HUES64 (cell line): Measurements from ENCODE around the gene RELA.

ENCODE experiments used
- H3K27ac ChIP-seq: 2 replicates; pipeline ENCODE4 v1.7.0; 2013; ENCODE audit warnings: low read depth, low read length, inconsistent platforms
- H3K27me3 ChIP-seq: 2 replicates; pipeline ENCODE4 v1.6.1; 2013; ENCODE audit warnings: mild to moderate bottlenecking, low read length; ENCODE audit not compliant: insufficient read depth
- H3K36me3 ChIP-seq: 2 replicates; pipeline ENCODE4 v1.6.1; 2013; ENCODE audit warnings: mild to moderate bottlenecking, low read length; ENCODE audit not compliant: insufficient read depth
- H3K4me1 ChIP-seq: 2 replicates; pipeline ENCODE4 v1.6.1; 2013; ENCODE audit warnings: mild to moderate bottlenecking, low read length, moderate library complexity; ENCODE audit not compliant: insufficient read depth
- H3K4me3 ChIP-seq: 2 replicates; pipeline ENCODE4 v1.5.1; 2013; ENCODE audit warnings: mild to moderate bottlenecking, low read length, moderate library complexity
- H3K9ac ChIP-seq: 2 replicates; pipeline ENCODE4 v1.6.1; 2013; ENCODE audit warnings: mild to moderate bottlenecking, low read depth, low read length
- H3K9me3 ChIP-seq: 2 replicates; pipeline ENCODE4 v1.6.1; 2013; ENCODE audit warnings: low read depth, low read length; ENCODE audit not compliant: insufficient read depth
- WGBS: fragments of 150-250, 120-280 bp; methylation state at CpG from one replicate; pipeline ENCODE4 v1.1.7; 2013; ENCODE audit warnings: missing lambda C conversion rate; 5-methylcytosine and 5-hydroxymethylcytosine counted together

The RELA gene

DNA sequence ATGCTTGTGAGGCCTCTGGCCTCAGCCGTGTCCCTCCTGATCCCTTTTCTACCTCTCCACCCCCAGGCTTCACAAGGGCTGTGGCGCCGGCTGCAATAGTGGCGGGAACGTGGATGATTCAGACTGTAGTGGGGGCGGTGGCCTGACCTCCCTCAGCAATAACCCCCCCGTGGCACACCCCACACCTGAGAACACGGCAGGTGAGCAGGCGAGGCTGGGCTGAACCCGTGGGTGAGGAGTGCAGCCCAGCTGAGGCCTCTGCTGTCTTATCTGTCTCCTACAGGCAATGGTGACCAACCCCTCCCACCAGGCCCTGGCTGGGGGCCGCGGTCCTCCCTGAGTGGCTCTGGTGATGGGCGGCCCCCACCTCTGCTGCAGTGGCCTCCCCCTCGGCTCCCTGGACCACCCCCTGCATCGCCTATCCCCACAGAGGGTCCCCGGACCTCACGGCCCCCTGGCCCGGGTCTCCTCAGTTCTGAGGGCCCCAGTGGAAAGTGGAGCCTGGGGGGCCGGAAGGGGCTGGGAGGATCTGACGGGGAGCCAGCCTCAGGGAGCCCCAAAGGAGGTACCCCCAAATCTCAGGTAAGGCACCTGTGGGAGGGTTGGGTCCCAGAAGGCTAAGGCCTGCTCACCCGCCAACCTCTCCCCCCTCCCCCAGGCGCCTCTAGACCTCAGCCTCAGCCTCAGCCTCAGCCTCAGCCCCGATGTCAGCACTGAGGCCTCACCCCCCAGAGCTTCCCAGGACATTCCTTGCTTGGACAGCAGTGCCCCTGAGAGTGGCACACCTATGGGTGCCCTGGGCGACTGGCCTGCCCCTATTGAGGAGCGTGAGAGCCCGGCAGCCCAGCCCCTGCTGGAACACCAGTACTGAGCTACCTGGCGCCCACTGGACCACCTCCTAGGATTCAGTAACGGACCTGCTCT, 26.3 kb downstream of the RELA start:
- H3K27ac ChIP-seq: peak overlapping the region; percentile 41; the same call in 1 of the 2 replicates
- 93% methylated on average over 28 of the region's 28 CpGs for WGBS
- H3K4me1 ChIP-seq: peaks cover 10% of the 10 kb centered on the region
- peaks cover 49% of the 10 kb centered on the region for H3K36me3 ChIP-seq
- no peaks in the 10 kb centered on the region for H3K9me3 ChIP-seq
- no peak overlapping the region for H3K4me3 ChIP-seq
- no peak overlapping the region for H3K9ac ChIP-seq
- H3K27me3 ChIP-seq: no peaks in the 10 kb centered on the region

DNA sequence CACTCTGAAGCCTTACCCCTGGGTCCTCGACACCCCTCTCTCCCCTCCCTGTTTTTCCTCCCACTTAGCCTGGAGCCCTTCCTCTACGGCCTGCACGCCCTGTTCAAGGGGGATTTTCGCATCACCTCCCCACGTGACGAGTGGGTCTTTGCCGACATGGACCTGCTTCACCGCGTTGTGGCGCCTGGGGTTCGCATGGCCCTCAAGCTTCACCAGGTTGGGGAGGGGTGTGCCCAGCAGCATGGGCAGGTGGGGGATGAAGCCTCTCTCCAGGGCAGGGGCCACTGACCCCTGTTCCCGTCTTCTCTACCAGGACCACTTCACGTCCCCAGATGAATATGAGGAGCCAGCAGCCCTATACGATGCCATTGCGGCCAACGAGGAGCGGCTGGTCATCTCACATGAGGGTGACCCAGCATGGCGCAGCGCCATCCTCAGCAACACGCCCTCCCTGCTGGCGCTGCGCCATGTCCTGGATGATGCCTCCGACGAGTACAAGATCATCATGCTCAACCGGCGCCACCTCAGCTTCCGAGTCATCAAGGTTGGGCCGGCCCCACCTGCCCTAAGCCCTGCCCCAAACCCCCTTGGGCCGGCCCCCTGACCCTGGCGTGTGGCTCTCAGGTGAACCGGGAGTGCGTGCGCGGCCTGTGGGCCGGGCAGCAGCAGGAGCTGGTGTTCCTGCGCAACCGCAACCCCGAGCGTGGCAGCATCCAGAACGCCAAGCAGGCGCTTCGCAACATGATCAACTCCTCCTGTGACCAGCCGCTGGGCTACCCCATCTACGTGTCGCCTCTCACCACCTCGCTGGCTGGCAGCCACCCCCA, 27.6 kb downstream of the RELA start:
- H3K4me3 ChIP-seq: no peak overlapping the region
- H3K9ac ChIP-seq: no peak overlapping the region
- WGBS: 95% methylated on average over 46 of the region's 46 CpGs
- no peaks in the 10 kb centered on the region for H3K9me3 ChIP-seq
- no peak overlapping the region for H3K27ac ChIP-seq
- H3K36me3 ChIP-seq: peaks cover 59% of the 10 kb centered on the region
- H3K27me3 ChIP-seq: no peaks in the 10 kb centered on the region
- peaks cover 10% of the 10 kb centered on the region for H3K4me1 ChIP-seq

DNA sequence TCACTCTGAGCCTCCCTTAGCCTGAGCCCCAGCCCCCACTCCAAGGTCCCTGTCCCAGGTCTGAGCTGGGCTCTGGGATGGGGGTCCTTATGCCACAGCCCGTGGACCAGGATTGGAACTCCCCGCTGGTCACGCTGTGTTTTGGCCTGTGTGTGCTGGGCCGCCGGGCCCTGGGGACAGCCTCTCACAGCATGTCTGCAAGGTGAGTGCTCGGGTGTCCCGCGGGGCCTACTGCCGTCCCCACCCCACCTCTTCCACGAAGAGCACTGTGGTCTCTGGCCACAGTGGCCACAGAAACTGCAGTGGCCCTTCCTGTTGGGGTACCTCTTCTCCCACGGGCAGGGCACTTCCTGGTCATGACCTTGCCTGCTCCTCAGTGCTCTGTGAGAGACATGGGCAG, 28.3 kb downstream of the RELA start:
- H3K4me1 ChIP-seq: peaks cover 10% of the 10 kb centered on the region
- H3K9me3 ChIP-seq: no peaks in the 10 kb centered on the region
- H3K4me3 ChIP-seq: no peak overlapping the region
- no peak overlapping the region for H3K9ac ChIP-seq
- peaks cover 66% of the 10 kb centered on the region for H3K36me3 ChIP-seq
- no peaks in the 10 kb centered on the region for H3K27me3 ChIP-seq
- no peak overlapping the region for H3K27ac ChIP-seq
- WGBS: 94% methylated on average over 11 of the region's 11 CpGs

DNA sequence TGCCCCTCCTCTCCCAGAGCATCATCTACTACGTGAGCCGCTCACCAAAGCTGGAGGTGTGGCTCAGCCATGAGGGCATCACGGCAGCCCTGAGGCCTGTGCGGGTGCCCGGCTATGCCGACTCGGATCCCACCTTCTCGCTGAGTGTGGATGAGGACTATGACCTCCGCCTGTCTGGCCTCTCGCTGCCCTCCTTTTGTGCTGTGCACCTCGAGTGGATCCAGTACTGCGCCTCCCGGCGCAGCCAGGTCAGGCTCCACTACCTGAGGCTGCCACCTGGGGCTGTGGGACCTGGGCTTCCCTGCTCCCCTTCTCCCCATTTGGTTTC, 28.6 kb downstream of the RELA start:
- Histone ChIP-seq H3K9me3 (no peaks in the 10 kb centered on the region), H3K9ac (no peak overlapping the region), H3K4me1 (peaks cover 10% of the 10 kb centered on the region), H3K36me3 (peaks cover 69% of the 10 kb centered on the region), H3K27ac (no peak overlapping the region), H3K4me3 (no peak overlapping the region), H3K27me3 (no peaks in the 10 kb centered on the region)
- WGBS: 97% methylated on average over 14 of the region's 14 CpGs

DNA sequence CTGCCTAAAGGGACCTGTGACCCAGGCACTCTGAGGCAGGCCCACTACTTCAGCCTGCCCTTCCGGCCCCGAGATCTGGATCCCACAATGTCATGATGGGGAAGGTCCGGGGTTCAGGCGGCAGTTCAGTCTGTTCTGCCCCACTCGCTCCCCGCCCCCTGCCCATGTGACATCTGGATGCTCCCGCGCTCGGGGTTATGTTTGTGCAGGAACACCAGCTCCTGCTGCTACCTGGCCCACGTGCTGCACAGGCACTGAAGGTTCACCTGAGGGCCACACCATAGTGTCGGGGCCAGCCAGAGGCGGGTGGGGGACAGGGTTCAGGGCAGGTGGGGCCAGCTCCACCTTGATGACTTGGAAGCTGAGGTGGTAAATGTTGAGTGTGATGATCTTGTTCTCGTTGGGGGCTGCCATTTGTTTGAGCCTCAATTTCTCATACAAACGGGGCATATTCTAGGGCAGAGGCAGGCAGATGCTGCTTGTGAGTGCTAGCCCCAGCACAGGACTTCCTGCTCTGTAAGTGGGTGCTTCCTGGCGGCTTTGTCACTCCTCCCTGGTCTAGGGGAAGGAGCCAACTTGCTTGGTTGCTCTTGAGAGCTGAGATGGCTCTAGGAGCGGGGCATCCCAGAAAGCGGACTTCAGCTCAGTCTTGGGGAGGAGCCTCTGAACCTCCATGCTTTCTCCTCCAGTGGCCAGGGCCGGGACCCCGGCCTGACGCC, 29.2 kb downstream of the RELA start:
- H3K4me3 ChIP-seq: no peak overlapping the region
- no peaks in the 10 kb centered on the region for H3K9me3 ChIP-seq
- peaks cover 5% of the 10 kb centered on the region for H3K4me1 ChIP-seq
- H3K27me3 ChIP-seq: no peaks in the 10 kb centered on the region
- no peak overlapping the region for H3K9ac ChIP-seq
- 95% methylated on average over 20 of the region's 20 CpGs for WGBS
- H3K36me3 ChIP-seq: peaks cover 75% of the 10 kb centered on the region
- H3K27ac ChIP-seq: no peak overlapping the region

DNA sequence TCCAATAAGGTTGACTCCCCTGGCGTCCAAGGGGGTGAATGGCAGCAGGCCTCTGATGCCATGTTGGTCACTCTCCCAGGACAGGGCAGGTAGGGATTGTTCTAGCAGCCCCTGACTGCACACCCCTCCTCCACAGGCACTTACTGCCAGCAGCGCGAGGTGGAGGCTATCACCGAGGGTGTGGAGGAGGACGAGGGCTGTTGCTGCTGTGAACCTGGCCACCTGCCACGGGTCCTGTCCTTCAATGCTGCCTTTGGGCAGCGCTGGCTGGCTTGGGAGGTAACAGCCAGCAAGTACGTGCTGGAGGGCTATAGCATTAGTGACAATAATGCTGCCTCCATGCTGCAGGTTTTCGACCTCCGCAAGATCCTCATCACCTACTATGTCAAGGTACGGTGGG, 32.5 kb downstream of the RELA start:
- Histone ChIP-seq H3K27me3 (no peaks in the 10 kb centered on the region), H3K4me3 (no peak overlapping the region), H3K9ac (no peak overlapping the region), H3K27ac (no peak overlapping the region), H3K36me3 (peaks cover 85% of the 10 kb centered on the region), H3K9me3 (no peaks in the 10 kb centered on the region), H3K4me1 (no peaks in the 10 kb centered on the region)
- 96% methylated on average over 11 of the region's 11 CpGs for WGBS

DNA sequence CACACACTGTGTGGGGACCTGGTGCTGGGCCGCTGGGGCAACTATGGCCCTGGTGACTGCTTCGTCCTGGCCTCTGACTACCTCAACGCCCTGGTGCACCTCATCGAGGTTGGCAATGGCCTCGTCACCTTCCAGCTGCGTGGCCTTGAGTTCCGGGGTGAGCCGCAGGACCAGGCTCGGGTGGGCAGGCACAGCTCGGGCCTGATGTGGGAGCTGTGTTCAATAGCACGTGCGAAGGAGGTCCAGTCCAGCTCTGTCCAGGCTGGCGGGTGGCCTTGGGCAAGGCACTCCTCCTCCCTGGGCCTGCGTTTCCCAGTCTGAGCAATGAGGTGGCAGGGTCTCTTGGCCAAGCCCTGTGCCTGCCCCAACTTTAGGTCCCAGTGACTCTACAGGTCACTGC, 33.1 kb downstream of the RELA start:
- Histone ChIP-seq H3K36me3 (peaks cover 84% of the 10 kb centered on the region), H3K27ac (no peak overlapping the region), H3K9ac (no peak overlapping the region), H3K9me3 (no peaks in the 10 kb centered on the region), H3K27me3 (no peaks in the 10 kb centered on the region), H3K4me3 (no peak overlapping the region), H3K4me1 (no peaks in the 10 kb centered on the region)
- 95% methylated on average over 14 of the region's 14 CpGs for WGBS

DNA sequence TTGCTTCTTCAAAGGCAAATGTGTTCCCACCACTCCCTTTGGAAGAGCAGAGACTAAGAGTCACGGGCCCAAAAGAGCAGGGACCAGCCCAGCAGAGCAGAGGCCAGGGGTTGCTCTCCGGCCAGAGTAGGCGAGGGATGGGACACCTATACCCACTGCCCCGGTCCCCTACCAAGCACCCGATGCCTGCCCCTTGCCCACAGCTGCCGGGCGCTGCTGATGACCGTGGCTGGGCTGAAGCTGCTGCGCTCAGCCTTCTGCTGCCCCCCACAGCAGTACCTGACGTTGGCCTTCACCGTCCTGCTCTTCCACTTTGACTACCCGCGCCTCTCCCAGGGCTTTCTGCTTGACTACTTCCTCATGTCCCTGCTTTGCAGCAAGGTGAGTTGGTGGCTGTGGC, 35.5 kb downstream of the RELA start:
- no peak overlapping the region for H3K9ac ChIP-seq
- H3K27ac ChIP-seq: no peak overlapping the region
- 97% methylated on average over 13 of the region's 13 CpGs for WGBS
- H3K4me3 ChIP-seq: no peak overlapping the region
- peaks cover 86% of the 10 kb centered on the region for H3K36me3 ChIP-seq
- no peaks in the 10 kb centered on the region for H3K4me1 ChIP-seq
- H3K27me3 ChIP-seq: no peaks in the 10 kb centered on the region
- no peaks in the 10 kb centered on the region for H3K9me3 ChIP-seq

DNA sequence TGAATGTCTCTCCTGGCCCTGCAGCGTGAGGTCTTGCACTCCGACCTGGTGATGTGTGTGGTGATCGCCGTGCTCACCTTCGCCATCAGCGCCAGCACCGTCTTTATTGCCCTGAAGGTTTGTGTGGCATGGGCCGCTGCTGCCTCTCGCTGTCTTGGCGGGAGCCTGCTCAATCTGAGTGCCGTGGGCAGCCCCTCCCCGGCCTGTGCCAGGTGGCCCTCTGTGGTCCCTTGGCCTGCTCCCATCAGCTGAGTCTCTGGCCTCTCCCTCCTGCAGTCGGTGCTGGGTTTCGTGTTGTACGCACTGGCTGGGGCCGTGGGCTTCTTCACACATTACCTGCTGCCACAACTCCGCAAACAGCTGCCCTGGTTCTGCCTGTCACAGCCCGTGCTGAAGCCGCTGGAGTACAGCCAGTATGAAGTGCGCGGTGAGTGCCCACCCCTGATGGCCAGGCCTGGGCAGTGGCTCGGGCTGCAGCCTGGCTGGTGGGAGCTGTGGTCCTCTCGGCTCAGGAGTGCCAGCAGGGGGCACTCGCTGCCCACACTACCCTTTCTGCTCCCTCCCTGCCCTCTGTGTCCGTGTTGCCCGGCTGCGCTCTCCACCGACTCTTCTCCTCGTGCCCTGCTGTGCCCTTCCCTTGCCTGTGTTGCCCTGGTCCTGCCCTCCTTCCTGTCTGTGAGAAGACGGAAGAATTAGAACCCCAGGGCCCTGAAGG, 36.9 kb downstream of the RELA start:
- H3K27ac ChIP-seq: no peak overlapping the region
- no peaks in the 10 kb centered on the region for H3K27me3 ChIP-seq
- WGBS: 85% methylated on average over 30 of the region's 30 CpGs
- H3K4me3 ChIP-seq: no peak overlapping the region
- no peaks in the 10 kb centered on the region for H3K9me3 ChIP-seq
- H3K9ac ChIP-seq: no peak overlapping the region
- no peaks in the 10 kb centered on the region for H3K4me1 ChIP-seq
- H3K36me3 ChIP-seq: peaks cover 88% of the 10 kb centered on the region

DNA sequence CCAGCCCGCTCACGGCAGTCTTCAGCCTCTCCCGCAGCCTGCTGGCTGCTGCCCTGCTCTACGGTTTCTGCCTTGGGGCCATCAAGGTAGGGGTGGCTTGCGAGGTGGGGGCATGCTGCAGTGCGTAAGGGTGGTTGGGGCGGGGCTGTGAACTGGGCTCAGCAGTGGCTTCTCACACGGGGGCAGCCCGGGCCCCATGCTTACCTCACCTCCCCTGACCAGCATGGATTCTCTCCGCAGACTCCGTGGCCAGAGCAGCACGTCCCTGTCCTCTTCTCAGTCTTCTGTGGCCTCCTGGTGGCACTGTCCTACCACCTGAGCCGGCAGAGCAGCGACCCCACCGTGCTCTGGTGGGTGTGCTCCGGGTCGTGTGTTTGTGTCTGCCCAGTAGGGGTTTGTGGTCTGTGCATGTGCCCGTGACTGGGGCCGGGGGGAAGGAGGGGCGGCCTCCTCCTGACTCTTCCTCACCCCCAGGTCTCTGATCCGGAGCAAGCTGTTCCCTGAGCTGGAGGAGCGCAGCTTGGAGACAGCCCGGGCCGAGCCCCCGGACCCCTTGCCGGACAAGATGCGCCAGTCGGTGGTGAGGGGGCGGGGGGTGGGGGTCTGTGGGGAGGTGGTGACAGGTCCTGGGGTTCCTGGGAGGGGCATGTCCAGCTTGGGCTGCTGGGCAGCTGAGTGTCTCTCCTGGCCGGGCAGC, 37.6 kb downstream of the RELA start:
- H3K36me3 ChIP-seq: peaks cover 88% of the 10 kb centered on the region
- no peaks in the 10 kb centered on the region for H3K27me3 ChIP-seq

More for the DNA sequence above, 37.6 kb downstream of the RELA start:
- H3K9ac ChIP-seq: no peak overlapping the region
- WGBS: 95% methylated on average over 29 of the region's 30 CpGs
- H3K9me3 ChIP-seq: no peaks in the 10 kb centered on the region
- no peak overlapping the region for H3K4me3 ChIP-seq
- no peak overlapping the region for H3K27ac ChIP-seq
- H3K4me1 ChIP-seq: no peaks in the 10 kb centered on the region
